GM12878 (cell line): ENCODE measurements around the gene MZT2A.
"Not testable (repeated sequence)": the region's sequence is repeated elsewhere in the genome, so short reads cannot be mapped to it uniquely, and the experiment has no call there.

Source experiments
- ATF2 ChIP-seq: IDR thresholded peaks from 2 replicates; pipeline ENCODE4 v1.6.1; 2012; ENCODE audit warnings: low read length, inconsistent platforms
- BCL11A ChIP-seq: IDR thresholded peaks from 2 replicates; pipeline ENCODE4 v1.6.1; 2011; ENCODE audit warnings: low read depth, low read length
- CTCF ChIP-seq, 3 experiments: IDR thresholded peaks in 2 of 3; conservative IDR thresholded peaks in 1 of 3; 2 replicates each; pipeline ENCODE4 v1.5.1; 2011; ENCODE audit warnings: low read depth in 3 of 3, low read length in 3 of 3, mild to moderate bottlenecking in 3 of 3, control low read depth in 2 of 3, moderate library complexity in 2 of 3, inconsistent platforms in 1 of 3, mixed read lengths in 1 of 3; ENCODE audit not compliant: control insufficient read depth in 2 of 3, insufficient read depth in 1 of 3; ENCODE audit errors: extremely low read depth in 1 of 3
- ESRRA ChIP-seq: IDR thresholded peaks from 2 replicates; pipeline ENCODE4 v1.6.1; 2012; ENCODE audit warnings: mild to moderate bottlenecking, low read length, improper control_type of control experiment
- HDAC2 ChIP-seq: fragments of 200-600 bp; sonication (generic); IDR thresholded peaks from 2 replicates; pipeline ENCODE4 v1.6.1; 2017
- MTA2 ChIP-seq: fragments of 450-650 bp; IDR thresholded peaks from 2 replicates; pipeline ENCODE4 v1.6.1; 2016; ENCODE audit warnings: low read depth, mild to moderate bottlenecking, moderate library complexity
- POLR2A ChIP-seq: IDR thresholded peaks from 2 replicates; pipeline ENCODE4 v1.6.1; 2011; ENCODE audit warnings: low read depth, mild to moderate bottlenecking, low read length
- RCOR1 ChIP-seq: conservative IDR thresholded peaks from 2 replicates; pipeline ENCODE4 v1.6.1; 2012; ENCODE audit warnings: low read depth, low read length, improper control_type of control experiment
- SMARCA5 ChIP-seq: fragments of 450-650 bp; IDR thresholded peaks from 2 replicates; pipeline ENCODE4 v1.6.1; 2017; ENCODE audit warnings: mild to moderate bottlenecking
- SP1 ChIP-seq: IDR thresholded peaks from one replicate; pipeline ENCODE4 v1.6.1; 2011; ENCODE audit warnings: low read depth, low read length
- STAT3 ChIP-seq: IDR thresholded peaks from 2 replicates; pipeline ENCODE4 v1.6.1; 2011; ENCODE audit warnings: low read depth, low read length, improper control_type of control experiment
- ZBTB11 ChIP-seq: fragments of 450-650 bp; formaldehyde crosslinking; IDR thresholded peaks from 2 replicates; pipeline ENCODE4 v1.5.0; 2022; ENCODE audit warnings: mild to moderate bottlenecking, missing genetic modification characterization
- ZNF384 ChIP-seq: IDR thresholded peaks from 2 replicates; pipeline ENCODE4 v1.6.1; 2012; ENCODE audit warnings: low read depth, mild to moderate bottlenecking, low read length, improper control_type of control experiment, borderline replicate concordance

- not testable (repeated sequence) for TF ChIP-seq BCL11A; ATF2; RCOR1; ZBTB11 (CRISPR knock-in tag); SP1; HDAC2; POLR2A; SMARCA5; STAT3; ZNF384; CTCF (IDR thresholded peaks at IDR 0.05 in 2 of 3, conservative IDR thresholded peaks at IDR 0.05 in 1 of 3; ENCODE audit: control insufficient read depth in 2 of 3, extremely low read depth in 1 of 3, insufficient read depth in 1 of 3, low read depth in 3 of 3, low read length in 3 of 3); MTA2; ESRRA
Observed at GRCh38 chr2:131478074-131478849, 13.9 kb downstream of the MZT2A start.
